Activated naive CD4-positive, alpha-beta T cell (primary cell): ENCODE data around the gene OMP.
A peak's percentile ranks its signal among the peaks of the same experiment; 100 is the strongest.

Source experiments
- DNase-seq, 4 experiments: peaks; one replicate each; lab custom pipeline; 2025; lab: John Stamatoyannopoulos, UW

Gene OMP

GRCh38 chr11:77069336-77069968, 33.2 kb upstream of the OMP start:
- DNase-seq: no peak

GRCh38 chr11:77069969-77070582, 32.6 kb upstream of the OMP start:
- no peak for DNase-seq

GRCh38 chr11:77071077-77071476, 31.6 kb upstream of the OMP start:
- no peak for DNase-seq

- DNase-seq: no peak
Measured at GRCh38 chr11:77071671-77072605, 30.7 kb upstream of the OMP start.

DNA sequence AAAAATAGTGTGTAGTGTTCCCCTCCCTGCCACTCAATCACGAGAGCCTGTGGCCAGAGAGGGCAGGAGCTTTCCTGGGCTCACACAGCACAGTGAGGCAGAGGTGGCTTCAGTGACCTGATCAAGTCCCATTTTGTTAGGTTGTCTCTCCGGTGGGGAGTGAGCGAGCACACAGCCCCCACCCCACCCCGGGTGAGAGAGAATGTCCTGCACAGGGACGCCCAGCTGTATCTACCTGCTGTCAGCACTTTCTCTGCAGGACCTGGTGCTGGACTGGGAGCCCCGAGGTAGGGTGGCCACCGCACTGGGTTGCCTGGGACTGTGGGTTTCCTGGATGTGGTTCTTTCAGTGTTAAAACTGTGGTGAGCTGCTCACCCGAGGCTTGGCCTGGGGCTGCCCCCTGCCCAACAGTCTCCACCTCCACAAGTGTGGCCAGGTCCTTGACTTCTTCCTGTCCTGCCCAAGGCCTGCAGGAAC, 29.8 kb upstream of the OMP start:
- DNase-seq: no peak

GRCh38 chr11:77073328-77074001, 29.2 kb upstream of the OMP start:
- DNase-seq: no peak

GRCh38 chr11:77074205-77074604, 28.4 kb upstream of the OMP start:
- no peak for DNase-seq

DNA sequence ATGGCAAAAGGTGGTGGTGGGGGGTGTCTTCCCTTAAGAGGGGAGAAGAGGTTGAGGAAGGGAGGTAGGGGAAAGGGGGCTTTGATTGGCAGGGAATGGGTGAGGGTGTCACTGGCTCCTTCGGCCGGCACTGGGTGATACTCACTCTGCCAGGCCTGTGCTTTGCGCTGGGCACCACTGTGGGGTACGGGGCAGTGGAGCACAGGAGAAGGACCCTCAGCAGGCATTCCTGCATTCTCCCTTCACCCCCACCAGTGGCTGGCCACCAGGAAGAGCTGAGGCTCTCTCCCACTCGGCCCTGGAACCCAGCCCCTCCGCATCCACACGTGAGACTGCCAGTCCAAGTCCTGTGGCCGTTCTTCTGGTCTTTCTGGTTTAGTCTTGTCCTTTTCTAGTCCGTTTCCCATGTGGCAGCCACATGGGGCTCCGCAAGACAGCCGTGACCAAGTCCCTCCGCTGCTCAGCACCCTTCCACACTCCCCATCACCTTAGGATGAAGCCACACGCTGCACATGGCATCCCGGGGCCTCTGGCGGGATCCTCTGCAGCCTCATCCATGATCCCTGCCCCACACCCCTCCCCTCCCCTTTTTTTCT, 27.9 kb upstream of the OMP start:
- no peak for DNase-seq

DNA sequence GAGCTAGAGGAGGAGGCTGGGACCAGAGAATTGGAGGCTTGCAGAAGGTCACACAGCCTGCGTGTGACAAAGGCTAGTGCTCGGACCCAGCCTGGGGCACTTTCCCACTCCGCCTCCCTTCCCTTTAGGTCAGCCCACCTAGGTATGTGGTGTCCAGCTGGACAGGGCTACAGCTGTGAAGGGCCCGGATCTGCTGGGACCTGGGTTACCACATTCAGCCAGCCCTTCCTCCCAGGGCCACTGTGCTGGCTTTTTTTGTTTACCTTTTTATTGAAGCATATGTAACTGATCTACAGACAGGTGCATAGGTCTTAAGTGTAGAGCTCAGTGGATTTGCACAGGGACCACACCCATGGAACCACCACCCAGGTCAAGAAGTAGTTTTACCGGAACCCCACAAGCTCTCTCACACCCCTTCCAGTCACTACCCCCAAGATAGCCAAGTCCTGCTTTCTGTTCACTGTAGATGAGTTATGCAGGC, 27.2 kb upstream of the OMP start:
- DNase-seq: no peak

- no peak for DNase-seq
Measured at GRCh38 chr11:77079666-77080065, 23.0 kb upstream of the OMP start.

DNA sequence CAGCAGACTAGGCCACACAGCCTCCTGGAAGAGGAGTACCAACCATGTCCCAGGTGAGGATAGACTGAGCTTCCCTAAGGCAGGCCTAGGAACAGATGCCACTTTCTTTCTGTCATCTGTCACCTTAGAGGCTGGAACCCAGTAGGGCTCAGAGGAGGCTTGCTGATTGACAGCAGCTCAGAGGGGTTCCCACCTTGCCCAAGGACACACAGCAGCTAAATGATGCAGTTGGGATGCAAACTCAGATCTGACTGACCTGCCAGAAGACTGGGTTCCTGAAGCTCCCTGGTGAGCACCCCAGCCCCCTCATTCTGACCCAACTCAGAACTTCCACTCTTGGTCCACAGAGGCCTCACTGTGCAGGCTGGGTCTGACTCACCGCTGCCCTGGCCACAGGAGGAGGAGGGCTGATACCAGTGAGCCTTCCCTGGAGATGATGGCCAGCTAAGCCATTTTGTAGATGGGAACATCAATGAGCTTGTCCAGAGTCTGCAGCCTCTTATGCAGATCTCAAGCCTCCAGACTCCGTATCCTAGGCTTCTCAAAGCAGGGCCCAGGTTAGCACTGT, 21.9 kb upstream of the OMP start:
- no peak for DNase-seq

GRCh38 chr11:77081381-77081851, 21.2 kb upstream of the OMP start:
- DNase-seq: no peak

GRCh38 chr11:77081976-77082836, 20.4 kb upstream of the OMP start:
- peak in 1 of 4 experiments; percentile 8 for DNase-seq

DNA sequence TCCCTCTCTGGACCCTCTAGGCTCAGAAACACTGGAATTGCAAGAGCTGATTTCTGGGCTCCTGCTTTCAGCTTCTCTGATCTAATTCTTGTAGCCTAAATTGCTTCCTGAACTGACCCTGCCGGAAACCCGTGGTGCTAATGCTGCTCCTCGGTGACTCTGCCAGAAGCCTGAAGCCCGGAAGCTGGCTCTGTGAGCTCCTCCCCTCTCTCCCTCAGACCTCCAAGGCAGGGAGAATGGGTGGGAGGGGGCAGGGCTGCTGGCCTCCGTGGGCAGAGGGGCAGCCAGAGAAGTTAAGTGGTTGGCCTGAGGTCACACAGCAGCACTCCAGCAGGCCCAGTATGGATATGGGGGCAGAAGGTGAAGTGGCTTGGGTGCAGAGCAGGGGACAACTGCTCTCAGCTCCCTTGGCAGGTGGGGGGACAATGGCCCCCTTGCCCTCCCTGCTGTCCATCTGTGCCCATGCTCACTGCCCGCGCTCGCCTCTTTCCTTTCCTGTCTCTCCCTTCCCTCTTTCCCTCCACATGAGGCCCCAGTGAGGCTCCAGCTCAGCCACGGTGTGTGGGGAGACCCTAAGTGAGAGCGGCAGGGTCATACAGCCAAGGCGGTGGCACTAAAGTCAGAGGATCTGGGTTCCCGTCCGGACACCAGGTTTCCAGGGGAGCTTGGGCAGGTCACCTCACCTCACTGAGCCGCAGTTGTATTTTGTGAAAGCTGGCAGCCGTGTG, 19.6 kb upstream of the OMP start:
- peak in 2 of 4 experiments; percentile 31 to 42 for DNase-seq

DNA sequence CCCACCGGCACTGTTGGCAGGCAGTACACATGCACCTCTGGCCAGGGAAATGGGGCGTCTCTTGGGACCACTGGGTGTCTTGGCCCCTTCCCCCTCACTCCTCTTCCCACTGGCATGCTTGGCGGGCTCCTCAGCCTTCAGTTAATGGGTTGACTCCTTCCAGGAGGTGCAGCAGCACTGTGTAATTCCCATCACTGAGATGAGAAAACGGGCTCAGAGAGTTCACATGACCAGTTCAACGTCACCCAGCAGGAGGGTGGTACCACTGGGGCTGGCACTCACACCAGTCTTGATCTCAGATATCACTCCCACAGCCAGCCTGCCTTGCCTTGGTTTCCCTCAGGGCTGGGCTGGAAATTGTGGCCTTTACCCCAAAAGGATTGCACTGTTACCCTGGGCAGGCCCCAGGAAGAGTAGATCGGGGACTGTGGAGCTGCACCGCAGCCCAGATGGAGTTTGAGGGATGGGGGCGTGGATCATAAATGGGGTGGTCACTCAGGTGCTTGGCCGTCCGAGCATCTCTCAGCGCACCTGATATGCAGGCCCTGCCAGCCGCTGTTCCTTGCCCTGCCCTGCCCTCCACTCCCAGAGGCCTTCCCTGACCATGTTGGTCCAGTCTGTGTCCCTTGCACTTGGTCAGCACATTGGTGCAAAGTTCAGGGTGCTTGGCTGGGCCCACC, 18.9 kb upstream of the OMP start:
- no peak for DNase-seq

- DNase-seq: no peak
Measured at GRCh38 chr11:77084581-77085191, 18.0 kb upstream of the OMP start.

DNA sequence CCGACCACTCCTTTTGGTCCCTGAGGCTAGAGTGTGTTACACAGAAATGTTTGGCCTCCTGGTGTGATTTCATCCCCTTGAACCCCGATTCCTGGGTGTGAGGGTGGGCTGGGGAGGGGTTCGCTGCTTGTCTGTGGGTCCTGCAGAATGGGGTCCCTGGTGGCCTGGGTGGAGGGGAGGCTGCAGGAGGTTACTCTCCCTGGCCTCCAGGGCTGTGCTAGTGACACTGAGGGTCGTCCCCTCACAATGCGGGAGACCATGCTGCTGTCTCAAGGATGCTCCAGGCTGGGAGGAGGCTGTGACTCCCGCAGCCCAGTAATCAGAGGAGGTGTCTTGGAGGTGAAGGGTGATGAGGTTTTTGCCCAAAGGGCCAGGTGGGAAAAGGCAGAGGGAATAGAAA, 17.0 kb upstream of the OMP start:
- no peak for DNase-seq
